HEK293T (cell line): ENCODE measurements around the gene NECAB2.

Experiments used
- CTCF ChIA-PET: fragments of 350-600 bp; formaldehyde crosslinking; extraction: SDS; loops from one replicate; lab custom pipeline; 2021; ENCODE audit warnings: antibody characterized with exemption, inconsistent platforms; lab: Yijun Ruan, JAX
- POLR2A ChIA-PET: fragments of 350-600 bp; formaldehyde crosslinking; extraction: SDS; loops from one replicate; lab custom pipeline; 2020; ENCODE audit warnings: antibody characterized with exemption, inconsistent platforms; lab: Yijun Ruan, JAX
- DNase-seq: peaks from one replicate; pipeline ENCODE4 v3.0.0; 2012; ENCODE audit warnings: mixed read lengths; ENCODE audit errors: extremely low spot score
- ARNT ChIP-seq: fragments of 450-650 bp; IDR thresholded peaks from 2 replicates; pipeline ENCODE4 v1.6.1; 2017; ENCODE audit warnings: mild to moderate bottlenecking
- BHLHE40 ChIP-seq: fragments of 450-650 bp; IDR thresholded peaks from 2 replicates; pipeline ENCODE4 v1.6.1; 2016; ENCODE audit warnings: mild to moderate bottlenecking, moderate library complexity, borderline replicate concordance
- CTBP1 ChIP-seq: fragments of 450-650 bp; IDR thresholded peaks from 2 replicates; pipeline ENCODE4 v1.6.1; 2016; ENCODE audit warnings: borderline replicate concordance
- ELF4 ChIP-seq: fragments of 450-650 bp; IDR thresholded peaks from 2 replicates; pipeline ENCODE4 v1.6.1; 2017; ENCODE audit warnings: antibody characterized with exemption
- FOXA1 ChIP-seq: fragments of 450-650 bp; IDR thresholded peaks from 2 replicates; pipeline ENCODE4 v1.6.1; 2016; ENCODE audit warnings: mild to moderate bottlenecking
- FOXK2 ChIP-seq: fragments of 450-650 bp; IDR thresholded peaks from 2 replicates; pipeline ENCODE4 v1.6.1; 2016; ENCODE audit warnings: mild to moderate bottlenecking
- FOXM1 ChIP-seq: fragments of 450-650 bp; IDR thresholded peaks from 2 replicates; pipeline ENCODE4 v1.6.1; 2017; ENCODE audit warnings: mild to moderate bottlenecking, borderline replicate concordance
- HDGF ChIP-seq: fragments of 450-650 bp; IDR thresholded peaks from 2 replicates; pipeline ENCODE4 v1.6.1; 2017; ENCODE audit warnings: antibody characterized with exemption, borderline replicate concordance
- L3MBTL2 ChIP-seq: fragments of 450-650 bp; conservative IDR thresholded peaks from 2 replicates; pipeline ENCODE4 v1.6.1; 2016; ENCODE audit warnings: mild to moderate bottlenecking
- LEF1 ChIP-seq: fragments of 450-650 bp; IDR thresholded peaks from 2 replicates; pipeline ENCODE4 v1.6.1; 2017; ENCODE audit warnings: mild to moderate bottlenecking, borderline replicate concordance
- NFRKB ChIP-seq: fragments of 450-650 bp; IDR thresholded peaks from 2 replicates; pipeline ENCODE4 v1.6.1; 2016; ENCODE audit warnings: mild to moderate bottlenecking, moderate library complexity
- PKNOX1 ChIP-seq: fragments of 450-650 bp; IDR thresholded peaks from 2 replicates; pipeline ENCODE4 v1.6.1; 2016
- SP1 ChIP-seq: fragments of 450-650 bp; IDR thresholded peaks from 2 replicates; pipeline ENCODE4 v1.6.1; 2017
- SUZ12 ChIP-seq: fragments of 450-650 bp; IDR thresholded peaks from 2 replicates; pipeline ENCODE4 v1.6.1; 2016; ENCODE audit warnings: mild to moderate bottlenecking
- TARDBP ChIP-seq: fragments of 450-650 bp; IDR thresholded peaks from 2 replicates; pipeline ENCODE4 v1.6.1; 2016
- ZNF384 ChIP-seq: fragments of 450-650 bp; IDR thresholded peaks from 2 replicates; pipeline ENCODE4 v1.6.1; 2016

The NECAB2 gene

GRCh38 chr16:84044118-84044488, 76.1 kb downstream of the NECAB2 start:
- POLR2A ChIA-PET = no interaction called here
- DNase-seq = peak; percentile 45
- TF ChIP-seq ZNF384 = no peak
- no peak for TF ChIP-seq SUZ12
- TF ChIP-seq SP1 = no peak
- no peak for TF ChIP-seq FOXA1
- no peak for TF ChIP-seq FOXM1
- TF ChIP-seq LEF1 = no peak
- TF ChIP-seq FOXK2 = no peak
- no peak for TF ChIP-seq PKNOX1
- no peak for TF ChIP-seq ELF4
- TF ChIP-seq BHLHE40 = no peak
- no peak for TF ChIP-seq ARNT
- TF ChIP-seq TARDBP = no peak
- TF ChIP-seq L3MBTL2 = no peak
- TF ChIP-seq HDGF = no peak
- no peak for TF ChIP-seq CTBP1
- TF ChIP-seq NFRKB = no peak
- CTCF ChIA-PET = interaction anchor here (1.0 to 1.2 kb wide), 2 partner anchors 50 to 90 kb away, joined by 3 to 4 read pairs; no protein-coding TSS in a partner anchor

GRCh38 chr16:84045001-84045817, 77.2 kb downstream of the NECAB2 start:
- POLR2A ChIA-PET = no interaction called here
- CTCF ChIA-PET = interaction anchor here (1.2 kb wide), 1 partner anchor 51 kb away, joined by 4 read pairs; no protein-coding TSS in a partner anchor
- DNase-seq = no peak
- no peak for TF ChIP-seq ZNF384
- TF ChIP-seq LEF1 = no peak
- no peak for TF ChIP-seq CTBP1
- no peak for TF ChIP-seq L3MBTL2
- TF ChIP-seq PKNOX1 = no peak
- TF ChIP-seq FOXK2 = no peak
- TF ChIP-seq FOXM1 = no peak
- TF ChIP-seq SUZ12 = no peak
- TF ChIP-seq NFRKB = no peak
- no peak for TF ChIP-seq ARNT
- no peak for TF ChIP-seq SP1
- no peak for TF ChIP-seq ELF4

GRCh38 chr16:84045818-84046470, 77.9 kb downstream of the NECAB2 start:
- ChIA-PET CTCF (interaction anchor here (1.1 kb wide), 1 partner anchor 88 kb away, joined by 4 read pairs; no protein-coding TSS in a partner anchor), POLR2A (no interaction called here)
- DNase-seq = no peak
- TF ChIP-seq FOXM1 = no peak

GRCh38 chr16:84047206-84047605, 79.2 kb downstream of the NECAB2 start:
- POLR2A ChIA-PET = no interaction called here
- no peak for DNase-seq
- TF ChIP-seq SUZ12 = no peak
- no peak for TF ChIP-seq ZNF384
- no peak for TF ChIP-seq FOXA1
- TF ChIP-seq BHLHE40 = no peak
- TF ChIP-seq NFRKB = no peak
- TF ChIP-seq FOXK2 = no peak
- no peak for TF ChIP-seq HDGF
- TF ChIP-seq PKNOX1 = no peak
- no peak for TF ChIP-seq TARDBP
- no peak for TF ChIP-seq ELF4
- no peak for TF ChIP-seq L3MBTL2
- TF ChIP-seq SP1 = no peak
- no peak for TF ChIP-seq ARNT
- no peak for TF ChIP-seq LEF1
- no peak for TF ChIP-seq FOXM1
- no peak for TF ChIP-seq CTBP1
- CTCF ChIA-PET = interaction anchor here (1.1 kb wide), 1 partner anchor 89 kb away, joined by 4 read pairs; no protein-coding TSS in a partner anchor

- CTCF ChIA-PET = interaction anchor here (0.6 kb wide), 1 partner anchor 12 kb away, joined by 6 read pairs; no protein-coding TSS in a partner anchor
- DNase-seq = no peak
- TF ChIP-seq PKNOX1 = no peak
- TF ChIP-seq FOXA1 = no peak
- no peak for TF ChIP-seq ZNF384
- TF ChIP-seq CTBP1 = no peak
- TF ChIP-seq NFRKB = no peak
- no peak for TF ChIP-seq SP1
- no peak for TF ChIP-seq L3MBTL2
- TF ChIP-seq HDGF = no peak
- no peak for TF ChIP-seq ELF4
- POLR2A ChIA-PET = no interaction called here
Measured at GRCh38 chr16:84047626-84048025, 79.6 kb downstream of the NECAB2 start.
